Left lung (tissue), 10 donors: ENCODE data around the gene GPATCH8. TPM values are rescaled to one million over a fixed set of nuclear protein-coding genes. Genes with fewer than 3 reads are reported as not detected.

Source experiments
- ATAC-seq: fragments of 200-7000 bp; cut with Tn5 transposase; one replicate; pipeline ENCODE4 v1.9.1; 2020; ENCODE audit warnings: moderate library complexity
- DNase-seq, 4 donors: peaks; one replicate each; pipeline ENCODE4 v3.0.0-alpha.2; 2013 to 2020
- H3K27ac ChIP-seq, 2 donors: fragments of 200-600 bp; sonication (generic) in 1 of 2; one replicate each; pipeline versions ENCODE4 v1.5.0 to v1.8.0; 2020 to 2021
- H3K27me3 ChIP-seq, 2 donors: fragments of 200-600 bp; sonication (generic) in 1 of 2; one replicate each; pipeline versions ENCODE4 v1.5.0 to v1.8.0; 2020 to 2021
- H3K36me3 ChIP-seq, 2 donors: fragments of 200-600 bp; sonication (generic) in 1 of 2; one replicate each; pipeline versions ENCODE4 v1.5.0 to v1.8.0; 2020 to 2021
- H3K4me1 ChIP-seq, 2 donors: fragments of 200-600 bp; one replicate each; pipeline ENCODE4 v1.8.0; 2021
- H3K4me3 ChIP-seq, 2 donors: fragments of 200-600 bp; sonication (generic) in 1 of 2; one replicate each; pipeline versions ENCODE4 v1.5.0 to v1.8.0; 2020 to 2021; ENCODE audit warnings: mild to moderate bottlenecking in 1 of 2
- H3K9me3 ChIP-seq, 2 donors: fragments of 200-600 bp; sonication (generic) in 1 of 2; one replicate each; pipeline versions ENCODE4 v1.5.0 to v1.8.0; 2020 to 2021
- intact Hi-C, 2 donors: fragments of 100-400 bp; cut with DNase I; formaldehyde crosslinking; loops; one replicate each; pipeline versions ENCODE4 v1.11.2 to v1.14.2; 2022
- polyA plus RNA-seq, 6 donors: library from polyadenylated mRNA; unstranded; fragments of 120-200 nt; gene quantifications; one replicate each; pipeline ENCODE4 v1.2.1, GENCODE V29; 2013; ENCODE audit not compliant: insufficient read length in 6 of 6
- total RNA-seq, 2 donors: library from RNA; stranded (reverse); fragmentation: NEBNext Ultra II Directional; extraction: Animal tissue kit (Norgen Biotek cat#: 25700); gene quantifications; one replicate each; pipeline ENCODE4 v1.2.1, GENCODE V29; 2021
- TF ChIP-seq, protein P1 (sequence below), 2 donors: fragments of 200-600 bp; sonication (generic) in 1 of 2; IDR thresholded peaks; one replicate each; pipeline versions ENCODE4 v1.5.0 to v1.8.0; 2021; ENCODE audit warnings: antibody characterized with exemption in 2 of 2
- donor health status: DM: no; HTN: yes; CAD: no.
- donor health status: DM: no; HTN: no; CAD: no.

The GPATCH8 gene
- total and polyA plus RNA-seq, 8 donors: 29.8 to 57.5 (median 52.9) TPM

DNA sequence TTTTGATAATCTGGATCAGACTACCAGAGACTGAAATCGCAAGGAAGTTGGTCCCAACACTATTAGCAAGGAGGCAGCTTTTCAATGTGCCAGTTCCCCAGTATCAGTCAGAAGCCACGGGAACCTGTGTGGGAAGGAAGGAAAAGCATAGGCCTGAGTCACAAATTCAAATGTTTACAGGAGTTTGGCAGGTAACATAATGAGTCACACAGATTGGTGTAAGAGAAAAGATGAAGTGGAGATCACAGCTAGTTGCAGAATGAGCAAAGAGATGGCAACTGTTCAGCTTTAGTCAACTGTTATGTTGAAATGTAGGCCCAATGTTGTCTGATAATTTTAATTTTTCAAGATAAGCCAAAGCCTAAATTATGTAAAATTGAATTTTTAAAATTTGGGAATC lies 85.7 kb downstream of the GPATCH8 start:
- DNase-seq (no peak), ATAC-seq (peak; percentile 86)
- Histone ChIP-seq H3K27ac (no peak overlapping the region), H3K27me3 (no peaks in the 10 kb centered on the region), H3K4me1 (no peaks in the 10 kb centered on the region), H3K36me3 (peaks cover 0 to 47% of the 10 kb centered on the region in 2 donors), H3K4me3 (no peak overlapping the region), H3K9me3 (no peaks in the 10 kb centered on the region)
- intact Hi-C loops: no loop called here
- TF ChIP-seq, protein P1, sequence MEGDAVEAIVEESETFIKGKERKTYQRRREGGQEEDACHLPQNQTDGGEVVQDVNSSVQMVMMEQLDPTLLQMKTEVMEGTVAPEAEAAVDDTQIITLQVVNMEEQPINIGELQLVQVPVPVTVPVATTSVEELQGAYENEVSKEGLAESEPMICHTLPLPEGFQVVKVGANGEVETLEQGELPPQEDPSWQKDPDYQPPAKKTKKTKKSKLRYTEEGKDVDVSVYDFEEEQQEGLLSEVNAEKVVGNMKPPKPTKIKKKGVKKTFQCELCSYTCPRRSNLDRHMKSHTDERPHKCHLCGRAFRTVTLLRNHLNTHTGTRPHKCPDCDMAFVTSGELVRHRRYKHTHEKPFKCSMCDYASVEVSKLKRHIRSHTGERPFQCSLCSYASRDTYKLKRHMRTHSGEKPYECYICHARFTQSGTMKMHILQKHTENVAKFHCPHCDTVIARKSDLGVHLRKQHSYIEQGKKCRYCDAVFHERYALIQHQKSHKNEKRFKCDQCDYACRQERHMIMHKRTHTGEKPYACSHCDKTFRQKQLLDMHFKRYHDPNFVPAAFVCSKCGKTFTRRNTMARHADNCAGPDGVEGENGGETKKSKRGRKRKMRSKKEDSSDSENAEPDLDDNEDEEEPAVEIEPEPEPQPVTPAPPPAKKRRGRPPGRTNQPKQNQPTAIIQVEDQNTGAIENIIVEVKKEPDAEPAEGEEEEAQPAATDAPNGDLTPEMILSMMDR (IDR thresholded peaks at IDR 0.05): no peak

DNA sequence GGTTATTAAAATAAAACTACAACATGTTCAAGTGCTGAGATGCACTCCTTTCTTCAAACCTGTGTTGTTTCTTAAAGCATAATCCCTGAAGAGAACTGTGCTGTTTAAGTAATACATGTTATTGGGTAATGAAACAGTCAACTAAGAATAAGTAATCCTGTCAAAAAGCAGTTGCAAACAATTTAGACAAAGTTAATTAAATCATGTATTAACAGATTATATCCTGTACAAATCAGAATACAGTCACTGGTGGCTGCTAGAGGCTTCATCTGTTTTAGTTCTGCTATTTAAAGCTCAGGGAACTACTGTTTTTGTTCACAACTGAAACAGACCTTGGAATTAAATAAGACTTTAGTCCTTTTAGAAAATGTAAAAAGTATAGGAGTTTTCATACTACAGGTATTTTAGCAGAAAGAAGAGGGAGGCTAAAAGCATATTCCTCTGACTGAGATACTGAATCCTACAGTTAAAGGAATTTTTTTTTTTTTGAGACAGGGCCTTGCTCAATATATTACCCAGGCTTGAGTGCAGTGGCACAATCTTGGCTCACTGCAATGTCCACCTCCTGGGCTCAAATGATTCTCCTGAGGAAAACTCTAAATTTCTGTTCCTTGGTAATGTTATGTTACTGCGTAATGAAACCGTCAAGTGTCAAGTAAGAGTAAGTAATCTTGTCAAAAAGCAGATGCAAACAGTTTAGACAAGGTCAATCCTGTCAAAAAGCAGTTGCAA lies 86.5 kb downstream of the GPATCH8 start:
- DNase-seq: no peak
- intact Hi-C loops: no loop called here
- H3K4me3 ChIP-seq: no peak overlapping the region
- H3K4me1 ChIP-seq: no peaks in the 10 kb centered on the region
- TF ChIP-seq, protein P1 (IDR thresholded peaks at IDR 0.05): no peak
- no peak overlapping the region for H3K27ac ChIP-seq
- no peak for ATAC-seq
- H3K27me3 ChIP-seq: no peaks in the 10 kb centered on the region
- no peaks in the 10 kb centered on the region for H3K9me3 ChIP-seq
- peaks cover 0 to 38% of the 10 kb centered on the region in 2 donors for H3K36me3 ChIP-seq

DNA sequence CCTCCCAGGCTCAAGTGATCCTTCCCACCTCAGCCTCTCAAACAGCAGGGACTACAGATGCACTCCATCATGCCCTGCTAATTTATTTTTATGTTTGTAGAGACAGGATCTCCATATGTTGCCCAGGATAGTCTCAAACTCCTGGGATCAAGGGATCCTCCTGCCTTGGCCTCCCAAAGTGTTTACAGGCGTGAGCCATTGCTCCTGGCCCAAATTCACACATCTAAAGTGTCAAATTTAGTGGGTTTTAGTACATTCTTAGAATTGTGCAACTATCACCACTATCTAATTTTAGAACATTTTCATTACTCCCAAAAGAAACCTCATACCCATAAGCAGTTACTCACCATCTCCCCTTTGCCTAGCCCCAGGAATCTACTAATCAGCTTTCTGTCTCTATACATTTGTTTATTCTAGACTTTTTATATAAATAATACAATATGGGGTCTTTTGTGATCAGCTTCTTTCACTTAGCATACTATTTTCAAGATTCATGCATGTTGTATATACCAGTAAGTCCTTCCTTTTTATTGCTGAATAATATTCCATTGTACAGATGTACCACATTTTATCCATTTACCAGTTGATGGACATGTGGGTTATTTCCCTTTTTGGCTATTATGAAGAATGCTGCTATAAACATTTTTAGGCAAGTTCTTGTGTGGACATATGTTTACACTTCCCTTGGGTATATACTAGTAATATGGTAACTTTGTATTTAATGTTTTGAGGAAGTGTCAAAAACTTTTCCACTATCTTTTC lies 88.6 kb downstream of the GPATCH8 start:
- ATAC-seq (no peak), DNase-seq (no peak)
- Histone ChIP-seq H3K9me3 (no peaks in the 10 kb centered on the region), H3K4me3 (no peak overlapping the region), H3K36me3 (peaks cover 0 to 20% of the 10 kb centered on the region in 2 donors), H3K27ac (no peak overlapping the region), H3K27me3 (no peaks in the 10 kb centered on the region), H3K4me1 (no peaks in the 10 kb centered on the region)
- TF ChIP-seq, protein P1 (IDR thresholded peaks at IDR 0.05): no peak
- intact Hi-C loops: no loop called here

DNA sequence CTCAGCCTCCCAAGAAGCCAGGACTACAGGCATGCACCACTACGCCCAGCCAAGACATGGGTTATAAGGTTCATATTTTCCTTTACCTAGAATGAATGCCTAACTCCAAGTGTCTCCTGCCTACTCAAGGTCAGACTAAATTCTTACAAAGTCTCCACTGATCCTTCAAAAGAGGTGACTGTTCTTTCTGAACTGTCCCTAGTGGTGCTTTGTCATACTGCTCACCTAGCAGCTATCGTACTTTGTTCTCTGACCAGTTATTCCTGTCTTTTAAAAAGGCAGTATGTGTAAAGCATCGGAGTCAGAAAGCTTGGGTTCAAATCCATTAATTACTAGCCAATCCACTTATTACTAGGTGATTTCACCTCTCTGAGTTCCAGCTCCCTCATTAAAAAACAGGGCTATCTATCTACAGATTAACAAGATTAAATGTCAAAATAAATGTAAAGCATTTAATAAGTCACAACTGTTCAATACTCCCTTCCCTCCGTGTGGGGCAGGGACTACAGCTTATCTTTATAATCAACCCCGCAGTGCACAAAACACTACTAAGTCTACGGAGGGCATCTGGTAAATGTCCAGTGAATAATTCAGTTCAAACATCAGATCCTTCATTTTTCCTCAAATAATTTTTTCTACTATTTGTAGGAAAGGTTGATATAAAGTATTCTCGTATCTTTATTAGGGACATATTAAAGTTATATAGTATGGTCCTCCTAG lies 93.7 kb downstream of the GPATCH8 start:
- TF ChIP-seq, protein P1 (IDR thresholded peaks at IDR 0.05): no peak
- DNase-seq (no peak), ATAC-seq (no peak)
- no peak overlapping the region for H3K27ac ChIP-seq
- intact Hi-C loops: no loop called here
- no peaks in the 10 kb centered on the region for H3K9me3 ChIP-seq
- H3K36me3 ChIP-seq: peaks cover 0 to 25% of the 10 kb centered on the region in 2 donors
- no peaks in the 10 kb centered on the region for H3K27me3 ChIP-seq
- H3K4me1 ChIP-seq: no peaks in the 10 kb centered on the region
- H3K4me3 ChIP-seq: no peak overlapping the region

DNA sequence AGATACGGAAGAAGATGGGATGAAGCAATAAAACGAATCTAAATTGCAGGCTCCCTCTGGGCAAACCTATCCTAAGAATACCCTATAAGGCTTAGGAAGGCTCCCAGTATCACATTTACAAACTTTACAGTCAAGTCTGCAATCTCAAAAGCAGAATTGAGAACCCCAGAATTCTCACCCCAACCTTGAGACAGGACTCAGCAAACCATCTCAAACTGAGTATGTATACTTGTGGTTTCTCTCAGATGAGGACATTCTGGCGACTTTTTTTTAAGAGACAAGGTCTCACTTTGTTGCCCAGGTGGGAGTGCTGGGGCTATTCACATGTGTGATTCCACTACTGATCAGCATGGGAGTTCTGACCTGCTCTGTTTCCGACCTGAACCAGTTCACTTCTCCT lies 94.4 kb downstream of the GPATCH8 start:
- ATAC-seq (no peak), DNase-seq (no peak)
- Histone ChIP-seq H3K4me3 (no peak overlapping the region), H3K27me3 (no peaks in the 10 kb centered on the region), H3K27ac (no peak overlapping the region), H3K36me3 (peaks cover 0 to 32% of the 10 kb centered on the region in 2 donors), H3K9me3 (no peaks in the 10 kb centered on the region), H3K4me1 (no peaks in the 10 kb centered on the region)
- intact Hi-C loops: no loop called here
- TF ChIP-seq, protein P1 (IDR thresholded peaks at IDR 0.05): no peak
